ENCODE data around the gene MET.
"Not testable (repeated sequence)": the region's sequence is repeated elsewhere in the genome, so short reads cannot be mapped to it uniquely, and the experiment has no call there.

The MET gene

DNA sequence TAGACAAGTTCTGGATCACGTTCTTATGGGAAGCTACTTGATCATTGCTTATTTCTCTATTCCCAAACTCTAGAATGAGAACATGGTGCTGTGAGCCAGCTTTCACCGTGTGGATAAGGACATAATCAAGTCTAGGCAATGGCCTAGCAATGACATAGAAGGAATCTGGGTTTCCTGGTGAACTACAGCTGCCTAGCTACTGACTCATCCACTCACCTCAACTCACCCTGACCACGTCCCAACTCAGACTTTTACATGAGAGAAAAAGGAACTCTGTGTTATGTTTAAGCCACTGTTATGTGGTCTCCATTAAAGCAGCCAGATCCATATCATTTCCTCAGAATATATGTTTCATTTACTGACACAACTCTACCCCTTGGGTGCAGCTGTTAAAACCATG, 18.8 kb upstream of the MET start:
- H3K4me1 ChIP-seq (ENCODE audit: low read depth, poor library complexity, severe bottlenecking) = no peaks in the 10 kb centered on the region
- TF ChIP-seq, protein P1, sequence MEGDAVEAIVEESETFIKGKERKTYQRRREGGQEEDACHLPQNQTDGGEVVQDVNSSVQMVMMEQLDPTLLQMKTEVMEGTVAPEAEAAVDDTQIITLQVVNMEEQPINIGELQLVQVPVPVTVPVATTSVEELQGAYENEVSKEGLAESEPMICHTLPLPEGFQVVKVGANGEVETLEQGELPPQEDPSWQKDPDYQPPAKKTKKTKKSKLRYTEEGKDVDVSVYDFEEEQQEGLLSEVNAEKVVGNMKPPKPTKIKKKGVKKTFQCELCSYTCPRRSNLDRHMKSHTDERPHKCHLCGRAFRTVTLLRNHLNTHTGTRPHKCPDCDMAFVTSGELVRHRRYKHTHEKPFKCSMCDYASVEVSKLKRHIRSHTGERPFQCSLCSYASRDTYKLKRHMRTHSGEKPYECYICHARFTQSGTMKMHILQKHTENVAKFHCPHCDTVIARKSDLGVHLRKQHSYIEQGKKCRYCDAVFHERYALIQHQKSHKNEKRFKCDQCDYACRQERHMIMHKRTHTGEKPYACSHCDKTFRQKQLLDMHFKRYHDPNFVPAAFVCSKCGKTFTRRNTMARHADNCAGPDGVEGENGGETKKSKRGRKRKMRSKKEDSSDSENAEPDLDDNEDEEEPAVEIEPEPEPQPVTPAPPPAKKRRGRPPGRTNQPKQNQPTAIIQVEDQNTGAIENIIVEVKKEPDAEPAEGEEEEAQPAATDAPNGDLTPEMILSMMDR (conservative IDR thresholded peaks at IDR 0.05; ENCODE audit: low read depth, low read length) = no peak

DNA sequence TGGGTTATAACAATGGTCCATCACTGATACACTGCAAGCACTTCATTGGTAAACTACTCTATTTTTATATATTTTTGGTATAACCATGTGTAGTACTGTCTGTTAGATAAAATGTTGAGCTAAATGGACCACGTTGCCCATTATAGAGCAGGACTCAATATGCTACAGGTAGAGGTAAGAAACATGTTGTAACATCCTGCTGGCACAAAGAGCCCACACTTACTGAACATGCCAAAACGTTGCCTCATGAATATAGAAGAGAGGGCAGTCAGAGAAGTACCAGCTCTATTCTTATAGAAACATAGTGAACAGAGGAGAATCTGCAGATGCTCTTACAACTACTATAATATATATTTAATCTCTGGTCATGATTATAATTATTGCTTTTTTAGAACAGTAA, 18.4 kb upstream of the MET start:
- Histone ChIP-seq H3K4me3 (IDR thresholded peaks at IDR 0.05; ENCODE audit: insufficient read depth, low read depth, low read length) (no peak overlapping the region), H3K36me3 (ENCODE audit: insufficient read depth) (no peaks in the 10 kb centered on the region), H3K9ac (no peak overlapping the region), H3K4me2 (no peak overlapping the region), H3K27me3 (ENCODE audit: insufficient read depth, low read depth) (no peaks in the 10 kb centered on the region), H4K20me1 (ENCODE audit: insufficient read depth) (no peaks in the 10 kb centered on the region), H2AFZ (ENCODE audit: low read depth) (no peak overlapping the region), H3K27ac (no peak overlapping the region), H3K4me1 (ENCODE audit: low read depth, poor library complexity, severe bottlenecking) (no peaks in the 10 kb centered on the region), H3K79me2 (ENCODE audit: insufficient read depth, low read depth) (no peaks in the 10 kb centered on the region)
- TF ChIP-seq, protein P1 (conservative IDR thresholded peaks at IDR 0.05; ENCODE audit: low read depth, low read length) = no peak

More for the DNA sequence above, 18.8 kb upstream of the MET start:
- H2AFZ ChIP-seq (ENCODE audit: low read depth) = no peak overlapping the region
- no peak overlapping the region for H3K4me2 ChIP-seq
- no peaks in the 10 kb centered on the region for H3K36me3 ChIP-seq (ENCODE audit: insufficient read depth)
- no peak overlapping the region for H3K27ac ChIP-seq
- no peak overlapping the region for H3K9ac ChIP-seq
- H3K4me3 ChIP-seq (IDR thresholded peaks at IDR 0.05; ENCODE audit: insufficient read depth, low read depth, low read length) = no peak overlapping the region
- H3K79me2 ChIP-seq (ENCODE audit: insufficient read depth, low read depth) = no peaks in the 10 kb centered on the region
- H4K20me1 ChIP-seq (ENCODE audit: insufficient read depth) = no peaks in the 10 kb centered on the region
- H3K27me3 ChIP-seq (ENCODE audit: insufficient read depth, low read depth) = no peaks in the 10 kb centered on the region

DNA sequence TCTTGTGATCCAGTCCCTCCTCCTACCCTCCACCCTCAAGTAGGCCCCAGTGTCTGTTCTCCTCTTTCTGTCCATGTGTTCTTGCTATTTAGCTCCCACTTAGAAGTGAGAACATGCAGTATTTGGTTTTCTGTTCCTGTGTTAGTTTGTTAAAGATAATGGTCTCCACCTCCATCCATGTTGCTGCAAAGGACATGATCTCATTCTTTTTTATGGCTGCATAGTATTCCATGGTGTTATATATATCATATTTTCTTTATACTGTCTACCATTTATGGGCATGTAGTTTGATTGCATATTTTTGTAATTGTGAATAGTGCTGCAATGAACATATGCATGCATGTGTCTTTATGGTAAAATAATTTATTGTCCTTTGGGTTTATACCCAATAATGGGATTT, 12.7 kb upstream of the MET start:
- H4K20me1 ChIP-seq (ENCODE audit: insufficient read depth); H3K9ac ChIP-seq; H3K27ac ChIP-seq; H2AFZ ChIP-seq (ENCODE audit: low read depth); H3K4me3 ChIP-seq (IDR thresholded peaks at IDR 0.05; ENCODE audit: insufficient read depth, low read depth, low read length); H3K79me2 ChIP-seq (ENCODE audit: insufficient read depth, low read depth); H3K27me3 ChIP-seq (ENCODE audit: insufficient read depth, low read depth); H3K4me2 ChIP-seq; H3K4me1 ChIP-seq (ENCODE audit: low read depth, poor library complexity, severe bottlenecking); H3K36me3 ChIP-seq (ENCODE audit: insufficient read depth): not testable (repeated sequence)

DNA sequence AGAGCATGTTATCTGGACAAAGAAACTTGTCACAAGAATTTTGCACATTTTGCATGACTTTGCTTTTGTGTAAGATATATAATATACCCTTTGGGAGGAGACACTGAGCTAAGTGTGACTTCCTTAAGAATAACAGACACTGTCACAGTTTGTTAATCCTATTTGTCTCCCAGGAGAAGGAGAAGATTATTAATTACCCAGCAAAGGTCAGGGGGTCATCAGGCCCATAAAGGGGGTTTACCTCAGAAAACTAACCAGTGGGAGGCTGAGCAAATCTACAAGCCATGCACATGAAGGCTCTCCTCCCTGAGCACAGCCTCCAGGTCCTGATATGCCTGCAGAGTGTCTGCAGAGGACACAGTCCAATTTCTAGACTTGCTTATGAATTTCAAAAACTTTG, 10.1 kb upstream of the MET start:
- TF ChIP-seq, protein P1 (conservative IDR thresholded peaks at IDR 0.05; ENCODE audit: low read depth, low read length) = no peak
- no peaks in the 10 kb centered on the region for H4K20me1 ChIP-seq (ENCODE audit: insufficient read depth)
- H3K79me2 ChIP-seq (ENCODE audit: insufficient read depth, low read depth) = no peaks in the 10 kb centered on the region
- no peak overlapping the region for H3K9ac ChIP-seq
- H2AFZ ChIP-seq (ENCODE audit: low read depth) = no peak overlapping the region
- H3K4me2 ChIP-seq = no peak overlapping the region
- H3K36me3 ChIP-seq (ENCODE audit: insufficient read depth) = no peaks in the 10 kb centered on the region
- no peak overlapping the region for H3K4me3 ChIP-seq (IDR thresholded peaks at IDR 0.05; ENCODE audit: insufficient read depth, low read depth, low read length)
- no peaks in the 10 kb centered on the region for H3K27me3 ChIP-seq (ENCODE audit: insufficient read depth, low read depth)
- H3K27ac ChIP-seq = no peak overlapping the region
- H3K4me1 ChIP-seq (ENCODE audit: low read depth, poor library complexity, severe bottlenecking) = no peaks in the 10 kb centered on the region

DNA sequence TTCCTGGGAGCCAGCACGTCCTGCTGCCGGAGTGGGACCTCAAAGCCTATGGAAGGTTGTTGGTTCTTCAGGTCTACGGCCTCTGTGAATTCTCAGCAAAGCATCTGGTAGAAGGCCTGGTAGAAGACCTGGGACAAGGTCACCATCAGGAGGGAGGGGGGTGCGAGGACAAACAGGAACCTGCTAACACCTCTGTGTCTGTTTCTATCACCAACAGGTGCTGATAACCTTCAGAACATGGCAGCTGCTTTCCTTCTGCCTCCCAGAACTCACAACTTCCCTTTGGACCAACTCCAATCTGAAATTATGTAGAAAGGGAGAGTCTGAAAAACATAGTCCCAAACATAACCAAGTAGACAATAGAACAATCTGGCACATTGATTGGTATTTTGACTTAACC, 8.3 kb upstream of the MET start:
- H2AFZ ChIP-seq (ENCODE audit: low read depth) = no peak overlapping the region
- H3K36me3 ChIP-seq (ENCODE audit: insufficient read depth) = no peaks in the 10 kb centered on the region
- H3K4me1 ChIP-seq (ENCODE audit: low read depth, poor library complexity, severe bottlenecking) = no peaks in the 10 kb centered on the region
- TF ChIP-seq, protein P1 (conservative IDR thresholded peaks at IDR 0.05; ENCODE audit: low read depth, low read length) = no peak
- no peaks in the 10 kb centered on the region for H4K20me1 ChIP-seq (ENCODE audit: insufficient read depth)
- no peaks in the 10 kb centered on the region for H3K27me3 ChIP-seq (ENCODE audit: insufficient read depth, low read depth)
- H3K4me2 ChIP-seq = no peak overlapping the region
- H3K27ac ChIP-seq = no peak overlapping the region
- H3K9ac ChIP-seq = no peak overlapping the region
- H3K79me2 ChIP-seq (ENCODE audit: insufficient read depth, low read depth) = no peaks in the 10 kb centered on the region
- H3K4me3 ChIP-seq (IDR thresholded peaks at IDR 0.05; ENCODE audit: insufficient read depth, low read depth, low read length) = no peak overlapping the region

Measured in KMS-11 (cell line).